PFSK-1 (cell line): ENCODE measurements around the gene CWC27.

ENCODE experiments used
- FOXP2 ChIP-seq: optimal IDR thresholded peaks from 2 replicates; pipeline ENCODE3; 2011; ENCODE audit warnings: borderline replicate concordance, control low read depth, inconsistent platforms; ENCODE audit not compliant: insufficient read depth; ENCODE audit errors: extremely low read length, extremely low read depth
- POLR2AphosphoS5 ChIP-seq: IDR thresholded peaks from 2 replicates; pipeline ENCODE4 v1.6.1; 2012; ENCODE audit warnings: low read depth, mild to moderate bottlenecking, control low read depth, low read length, moderate library complexity
- SIN3A ChIP-seq: IDR thresholded peaks from 2 replicates; pipeline ENCODE4 v1.6.1; 2012; ENCODE audit warnings: mild to moderate bottlenecking, low read length, moderate library complexity, borderline replicate concordance; ENCODE audit not compliant: insufficient read depth
- TAF1 ChIP-seq: IDR thresholded peaks from 2 replicates; pipeline ENCODE4 v1.6.1; 2012; ENCODE audit warnings: low read length, control low read depth, borderline replicate concordance; ENCODE audit not compliant: insufficient read depth
- TF ChIP-seq, protein P1 (sequence below), 2 experiments: IDR thresholded peaks; 2 replicates each; pipeline versions ENCODE4 v1.6.1 to v1.8.0; 2011 to 2012; ENCODE audit warnings: low read depth in 2 of 2, low read length in 2 of 2, control low read depth in 1 of 2, inconsistent platforms in 1 of 2, mild to moderate bottlenecking in 1 of 2, moderate library complexity in 1 of 2; ENCODE audit not compliant: insufficient read depth in 1 of 2

Gene CWC27

DNA sequence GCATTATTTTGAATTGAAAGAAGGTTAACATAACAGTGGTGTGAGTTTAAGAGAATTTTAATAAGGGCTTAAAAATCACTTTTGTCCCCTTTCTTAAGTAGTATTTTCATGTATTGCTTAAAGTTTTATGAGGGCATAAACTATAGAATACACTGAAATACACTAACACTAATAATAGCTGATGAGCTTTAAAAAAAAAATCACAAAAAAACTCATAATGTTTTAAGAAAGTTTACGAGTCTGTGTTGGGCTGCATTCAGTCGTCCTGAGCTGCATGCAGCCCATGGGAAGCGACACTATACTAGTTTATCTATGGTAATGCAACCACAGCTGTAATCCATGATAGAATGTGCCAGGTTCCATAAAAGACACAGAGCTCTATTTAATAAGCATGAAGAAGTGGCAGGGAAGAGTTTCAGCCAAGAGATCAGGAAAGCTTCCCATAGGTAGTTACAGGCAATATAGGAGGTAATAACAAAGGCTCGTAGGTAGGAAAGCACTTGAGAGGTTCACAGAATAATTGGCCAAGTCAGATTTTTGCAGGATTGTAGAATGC, 4.7 kb upstream of the CWC27 start:
- TF ChIP-seq TAF1 (no peak), POLR2AphosphoS5 (no peak), FOXP2 (no peak), SIN3A (no peak)
- TF ChIP-seq, protein P1, sequence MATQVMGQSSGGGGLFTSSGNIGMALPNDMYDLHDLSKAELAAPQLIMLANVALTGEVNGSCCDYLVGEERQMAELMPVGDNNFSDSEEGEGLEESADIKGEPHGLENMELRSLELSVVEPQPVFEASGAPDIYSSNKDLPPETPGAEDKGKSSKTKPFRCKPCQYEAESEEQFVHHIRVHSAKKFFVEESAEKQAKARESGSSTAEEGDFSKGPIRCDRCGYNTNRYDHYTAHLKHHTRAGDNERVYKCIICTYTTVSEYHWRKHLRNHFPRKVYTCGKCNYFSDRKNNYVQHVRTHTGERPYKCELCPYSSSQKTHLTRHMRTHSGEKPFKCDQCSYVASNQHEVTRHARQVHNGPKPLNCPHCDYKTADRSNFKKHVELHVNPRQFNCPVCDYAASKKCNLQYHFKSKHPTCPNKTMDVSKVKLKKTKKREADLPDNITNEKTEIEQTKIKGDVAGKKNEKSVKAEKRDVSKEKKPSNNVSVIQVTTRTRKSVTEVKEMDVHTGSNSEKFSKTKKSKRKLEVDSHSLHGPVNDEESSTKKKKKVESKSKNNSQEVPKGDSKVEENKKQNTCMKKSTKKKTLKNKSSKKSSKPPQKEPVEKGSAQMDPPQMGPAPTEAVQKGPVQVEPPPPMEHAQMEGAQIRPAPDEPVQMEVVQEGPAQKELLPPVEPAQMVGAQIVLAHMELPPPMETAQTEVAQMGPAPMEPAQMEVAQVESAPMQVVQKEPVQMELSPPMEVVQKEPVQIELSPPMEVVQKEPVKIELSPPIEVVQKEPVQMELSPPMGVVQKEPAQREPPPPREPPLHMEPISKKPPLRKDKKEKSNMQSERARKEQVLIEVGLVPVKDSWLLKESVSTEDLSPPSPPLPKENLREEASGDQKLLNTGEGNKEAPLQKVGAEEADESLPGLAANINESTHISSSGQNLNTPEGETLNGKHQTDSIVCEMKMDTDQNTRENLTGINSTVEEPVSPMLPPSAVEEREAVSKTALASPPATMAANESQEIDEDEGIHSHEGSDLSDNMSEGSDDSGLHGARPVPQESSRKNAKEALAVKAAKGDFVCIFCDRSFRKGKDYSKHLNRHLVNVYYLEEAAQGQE (IDR thresholded peaks at IDR 0.05; ENCODE audit: insufficient read depth in 1 of 2, low read depth in 2 of 2, low read length in 2 of 2), result no peak

DNA sequence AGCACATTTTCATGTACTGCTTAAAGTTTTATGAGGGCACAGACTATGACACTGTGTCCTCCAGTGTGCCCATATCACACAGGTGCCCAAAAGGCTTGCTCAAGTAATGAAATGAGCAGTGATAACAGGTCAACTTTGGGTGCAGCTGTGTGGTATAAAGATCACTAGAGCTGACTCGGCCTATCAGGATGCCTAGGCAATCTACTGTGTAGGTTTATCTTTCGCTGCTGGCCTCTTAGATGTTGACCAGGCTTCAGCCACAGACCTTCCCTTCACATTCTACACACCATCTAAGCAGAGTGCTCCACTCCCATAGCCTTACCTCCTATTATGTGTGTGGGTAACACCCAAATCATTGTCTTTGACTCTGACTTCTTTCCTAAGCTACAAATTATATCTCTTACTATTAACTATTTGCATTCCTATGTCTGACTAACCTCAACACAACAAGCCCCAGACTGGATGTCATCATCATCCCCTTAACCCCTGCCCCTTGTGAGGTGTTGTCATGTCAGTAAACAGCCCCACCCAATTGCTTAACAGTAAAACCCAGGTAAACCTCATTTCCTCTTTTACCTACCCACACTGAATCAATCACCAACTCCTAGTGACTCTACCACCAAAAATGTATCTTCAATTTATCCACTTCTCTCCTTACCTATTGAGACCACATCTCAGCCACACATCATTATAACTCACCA, 2.8 kb upstream of the CWC27 start:
- TF ChIP-seq POLR2AphosphoS5 (no peak), SIN3A (no peak), FOXP2 (no peak), TAF1 (no peak)
- TF ChIP-seq, protein P1 (IDR thresholded peaks at IDR 0.05; ENCODE audit: insufficient read depth in 1 of 2, low read depth in 2 of 2, low read length in 2 of 2), result no peak

DNA sequence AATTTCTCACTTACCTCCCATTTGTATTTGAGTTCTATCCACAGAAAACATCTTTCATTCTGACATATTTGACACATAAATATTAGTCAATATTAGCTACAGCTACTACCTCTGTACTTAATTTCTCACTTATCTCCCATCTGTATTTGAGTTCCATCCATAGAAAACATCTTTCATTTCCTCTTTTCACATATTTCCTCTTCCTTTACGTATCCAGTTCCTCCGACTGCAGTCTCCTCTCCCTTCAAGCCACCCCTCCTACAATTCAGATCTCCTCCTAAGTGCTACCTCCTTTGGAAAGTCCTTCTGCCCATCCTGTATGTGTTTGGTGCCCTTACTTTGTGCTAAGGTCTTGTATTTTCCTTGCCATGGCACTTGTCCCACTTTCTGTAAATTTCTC, 1.8 kb upstream of the CWC27 start:
- TF ChIP-seq POLR2AphosphoS5 (no peak), TAF1 (no peak), FOXP2 (no peak), SIN3A (no peak)
- TF ChIP-seq, protein P1 (IDR thresholded peaks at IDR 0.05; ENCODE audit: insufficient read depth in 1 of 2, low read depth in 2 of 2, low read length in 2 of 2), result no peak

DNA sequence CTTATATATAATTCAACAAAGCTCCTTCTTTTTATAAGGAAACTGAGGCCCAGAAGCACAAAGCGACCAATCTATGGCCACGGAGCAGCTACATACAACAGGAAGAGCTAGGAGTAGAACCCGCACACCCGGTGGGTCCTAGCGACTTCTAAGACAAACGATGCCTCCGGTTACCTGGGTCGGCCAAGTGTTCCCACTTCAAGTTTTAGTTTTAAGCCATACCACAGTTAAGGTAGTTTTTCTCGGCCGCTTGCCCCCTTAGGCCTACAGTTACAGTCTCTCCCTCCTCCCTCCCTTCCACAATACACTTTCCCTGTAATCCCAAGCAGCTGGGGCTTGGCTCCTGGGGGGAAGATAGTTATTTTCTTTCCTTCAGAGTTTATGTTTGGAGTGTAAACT, 772 bp upstream of the CWC27 start:
- no peak for TF ChIP-seq POLR2AphosphoS5
- TF ChIP-seq, protein P1 (IDR thresholded peaks at IDR 0.05; ENCODE audit: insufficient read depth in 1 of 2, low read depth in 2 of 2, low read length in 2 of 2), result no peak
- TF ChIP-seq TAF1, result no peak
- TF ChIP-seq FOXP2, result no peak
